Chondrocyte (in vitro differentiated cells): ENCODE measurements around the gene HOXB5. TPM values are rescaled to one million over a fixed set of nuclear protein-coding genes. Genes with fewer than 3 reads are reported as not detected.

Source experiments
- DNase-seq: peaks from one replicate; pipeline ENCODE4 v3.0.0; 2021; ENCODE audit warnings: mixed read lengths, low spot score
- H3K27ac Mint-ChIP-seq: one replicate; pipeline ENCODE4 v1.8.0; 2021; ENCODE audit warnings: mild to moderate bottlenecking, moderate library complexity, mixed read lengths; ENCODE audit not compliant: unreplicated experiment
- H3K27me3 Mint-ChIP-seq: 2 replicates; pipeline ENCODE4 v1.8.0; 2021; ENCODE audit warnings: low read depth, mixed read lengths
- H3K36me3 Mint-ChIP-seq: 2 replicates; pipeline ENCODE4 v1.8.0; 2021; ENCODE audit warnings: low read depth, mixed read lengths
- H3K4me1 Mint-ChIP-seq: 2 replicates; pipeline ENCODE4 v1.8.0; 2021; ENCODE audit warnings: low read depth, mild to moderate bottlenecking, mixed read lengths
- H3K4me3 Mint-ChIP-seq: one replicate; pipeline ENCODE4 v1.8.0; 2021; ENCODE audit warnings: mild to moderate bottlenecking, moderate library complexity, mixed read lengths; ENCODE audit not compliant: unreplicated experiment
- H3K9me3 Mint-ChIP-seq: 2 replicates; pipeline ENCODE4 v1.8.0; 2021; ENCODE audit warnings: low read depth, mixed read lengths
- total RNA-seq: library from RNA; stranded (reverse); gene quantifications from 3 replicates; pipeline ENCODE4 v1.2.1, GENCODE V29; 2021
- TF ChIP-seq, protein P1 (sequence below): fragments of 200-600 bp; sonication (generic); IDR thresholded peaks from 2 replicates; pipeline ENCODE4 v1.5.0; 2021; ENCODE audit warnings: antibody characterized with exemption, mild to moderate bottlenecking, moderate library complexity

The HOXB5 gene
- total RNA-seq, 1 donor from 2014 or later: not detected

DNA sequence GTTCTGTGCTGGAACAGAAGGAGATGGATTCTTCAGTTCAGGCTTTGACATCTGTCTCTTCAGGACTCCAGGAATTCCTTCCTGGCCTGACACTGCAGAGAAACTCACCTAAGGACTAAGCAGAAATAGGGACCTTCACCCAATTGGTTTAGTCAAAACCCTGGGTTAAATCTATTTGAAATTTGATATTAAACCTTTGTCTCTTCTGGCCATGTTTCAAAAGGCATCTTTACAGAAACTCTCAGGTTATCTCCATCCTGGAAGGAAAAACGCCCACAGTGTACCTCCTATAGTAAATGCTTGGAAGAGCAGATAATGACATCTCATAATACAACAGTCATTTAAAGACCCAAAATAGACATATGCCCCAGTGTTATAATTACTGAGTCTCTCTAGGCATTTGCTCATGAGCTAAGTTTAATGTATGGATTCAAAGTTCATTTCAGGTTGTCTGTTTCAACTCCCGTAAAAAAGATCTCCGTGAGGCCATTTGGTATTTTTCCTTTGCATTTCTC, 9.8 kb downstream of the HOXB5 start:
- Mint-ChIP-seq H3K27me3 (peaks cover 91% of the 10 kb centered on the region), H3K4me3 (no peak overlapping the region), H3K36me3 (peaks cover 2% of the 10 kb centered on the region), H3K9me3 (no peaks in the 10 kb centered on the region), H3K27ac (no peak overlapping the region), H3K4me1 (peaks cover 17% of the 10 kb centered on the region)
- TF ChIP-seq, protein P1, sequence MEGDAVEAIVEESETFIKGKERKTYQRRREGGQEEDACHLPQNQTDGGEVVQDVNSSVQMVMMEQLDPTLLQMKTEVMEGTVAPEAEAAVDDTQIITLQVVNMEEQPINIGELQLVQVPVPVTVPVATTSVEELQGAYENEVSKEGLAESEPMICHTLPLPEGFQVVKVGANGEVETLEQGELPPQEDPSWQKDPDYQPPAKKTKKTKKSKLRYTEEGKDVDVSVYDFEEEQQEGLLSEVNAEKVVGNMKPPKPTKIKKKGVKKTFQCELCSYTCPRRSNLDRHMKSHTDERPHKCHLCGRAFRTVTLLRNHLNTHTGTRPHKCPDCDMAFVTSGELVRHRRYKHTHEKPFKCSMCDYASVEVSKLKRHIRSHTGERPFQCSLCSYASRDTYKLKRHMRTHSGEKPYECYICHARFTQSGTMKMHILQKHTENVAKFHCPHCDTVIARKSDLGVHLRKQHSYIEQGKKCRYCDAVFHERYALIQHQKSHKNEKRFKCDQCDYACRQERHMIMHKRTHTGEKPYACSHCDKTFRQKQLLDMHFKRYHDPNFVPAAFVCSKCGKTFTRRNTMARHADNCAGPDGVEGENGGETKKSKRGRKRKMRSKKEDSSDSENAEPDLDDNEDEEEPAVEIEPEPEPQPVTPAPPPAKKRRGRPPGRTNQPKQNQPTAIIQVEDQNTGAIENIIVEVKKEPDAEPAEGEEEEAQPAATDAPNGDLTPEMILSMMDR: no peak
- no peak for DNase-seq

DNA sequence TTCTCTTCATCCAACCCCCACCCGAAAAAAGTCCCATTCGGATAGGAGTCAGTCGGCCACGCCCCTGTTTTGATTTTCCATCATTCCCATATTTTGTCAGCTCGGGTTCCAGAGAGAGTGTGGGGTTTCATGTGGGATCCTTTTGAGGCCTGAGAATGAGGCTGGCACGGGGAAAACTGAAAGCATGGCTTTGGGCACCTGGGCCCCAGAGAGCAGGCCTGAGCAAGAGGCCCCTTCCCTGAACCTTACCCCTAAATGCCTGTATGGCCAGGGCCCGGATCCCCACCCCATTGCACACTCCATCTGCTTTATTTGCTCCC, 10.9 kb downstream of the HOXB5 start:
- TF ChIP-seq, protein P1: no peak
- no peak overlapping the region for H3K27ac Mint-ChIP-seq
- no peak overlapping the region for H3K4me3 Mint-ChIP-seq
- peaks cover 17% of the 10 kb centered on the region for H3K4me1 Mint-ChIP-seq
- H3K9me3 Mint-ChIP-seq: no peaks in the 10 kb centered on the region
- H3K36me3 Mint-ChIP-seq: peaks cover 4% of the 10 kb centered on the region
- peaks cover 86% of the 10 kb centered on the region for H3K27me3 Mint-ChIP-seq
- DNase-seq: no peak

DNA sequence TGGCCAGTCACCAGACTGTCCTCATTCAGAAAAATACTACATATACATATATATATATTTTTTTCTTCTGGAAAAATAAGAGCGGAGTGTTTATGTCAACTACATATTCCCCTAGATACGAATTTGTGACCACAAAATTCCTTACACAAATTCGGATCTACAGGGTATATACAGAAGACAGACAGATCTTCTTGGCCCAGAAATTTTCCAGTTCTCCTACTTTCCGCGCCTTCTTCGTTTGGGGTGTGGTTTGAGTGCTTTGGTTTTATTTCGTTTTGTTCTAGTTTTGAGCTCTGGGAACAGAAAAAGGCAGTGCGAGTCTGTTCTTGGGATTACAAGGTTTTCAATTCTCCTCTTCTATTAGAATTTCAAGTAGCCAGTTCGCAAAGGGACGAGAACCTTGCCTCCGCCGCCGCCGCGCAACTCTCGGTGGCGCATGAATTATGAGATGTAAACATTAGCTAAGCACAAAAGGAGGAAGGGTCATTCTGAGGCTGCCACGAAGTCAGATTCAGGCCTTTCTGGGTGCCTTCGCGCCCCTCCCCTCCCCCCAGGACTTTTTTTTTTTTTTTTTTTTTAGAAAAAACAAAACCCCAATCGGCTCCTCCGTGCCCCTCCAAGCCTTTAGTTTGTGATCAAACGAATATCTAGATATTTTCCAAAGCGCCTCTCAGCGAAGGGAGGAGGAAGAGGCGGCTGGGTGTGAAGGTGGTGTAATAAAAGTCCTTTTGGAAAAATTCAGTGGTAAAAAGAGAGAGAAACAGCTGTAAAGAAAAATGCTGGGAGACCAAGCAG, 13.6 kb downstream of the HOXB5 start:
- Mint-ChIP-seq H3K27me3 (peaks cover 80% of the 10 kb centered on the region), H3K4me3 (no peak overlapping the region), H3K36me3 (peaks cover 4% of the 10 kb centered on the region), H3K27ac (no peak overlapping the region), H3K9me3 (no peaks in the 10 kb centered on the region), H3K4me1 (peaks cover 6% of the 10 kb centered on the region)
- TF ChIP-seq, protein P1: no peak
- no peak for DNase-seq

GRCh38 chr17:48579471-48579759, 14.2 kb downstream of the HOXB5 start:
- no peak for DNase-seq
- H3K27ac Mint-ChIP-seq: no peak overlapping the region
- peaks cover 5% of the 10 kb centered on the region for H3K4me1 Mint-ChIP-seq
- H3K4me3 Mint-ChIP-seq: no peak overlapping the region
- H3K36me3 Mint-ChIP-seq: peaks cover 4% of the 10 kb centered on the region
- TF ChIP-seq, protein P1: no peak
- peaks cover 83% of the 10 kb centered on the region for H3K27me3 Mint-ChIP-seq
- H3K9me3 Mint-ChIP-seq: no peaks in the 10 kb centered on the region

GRCh38 chr17:48578616-48579470, 14.7 kb downstream of the HOXB5 start:
- TF ChIP-seq, protein P1: no peak
- peaks cover 4% of the 10 kb centered on the region for H3K36me3 Mint-ChIP-seq

More at GRCh38 chr17:48578616-48579470, 14.7 kb downstream of the HOXB5 start:
- Mint-ChIP-seq H3K9me3 (no peaks in the 10 kb centered on the region), H3K4me3 (no peak overlapping the region), H3K4me1 (peaks cover 5% of the 10 kb centered on the region), H3K27me3 (peaks cover 83% of the 10 kb centered on the region), H3K27ac (no peak overlapping the region)
- DNase-seq: no peak
